ENCODE data around the gene CIB2.

CIB2 gene

DNA sequence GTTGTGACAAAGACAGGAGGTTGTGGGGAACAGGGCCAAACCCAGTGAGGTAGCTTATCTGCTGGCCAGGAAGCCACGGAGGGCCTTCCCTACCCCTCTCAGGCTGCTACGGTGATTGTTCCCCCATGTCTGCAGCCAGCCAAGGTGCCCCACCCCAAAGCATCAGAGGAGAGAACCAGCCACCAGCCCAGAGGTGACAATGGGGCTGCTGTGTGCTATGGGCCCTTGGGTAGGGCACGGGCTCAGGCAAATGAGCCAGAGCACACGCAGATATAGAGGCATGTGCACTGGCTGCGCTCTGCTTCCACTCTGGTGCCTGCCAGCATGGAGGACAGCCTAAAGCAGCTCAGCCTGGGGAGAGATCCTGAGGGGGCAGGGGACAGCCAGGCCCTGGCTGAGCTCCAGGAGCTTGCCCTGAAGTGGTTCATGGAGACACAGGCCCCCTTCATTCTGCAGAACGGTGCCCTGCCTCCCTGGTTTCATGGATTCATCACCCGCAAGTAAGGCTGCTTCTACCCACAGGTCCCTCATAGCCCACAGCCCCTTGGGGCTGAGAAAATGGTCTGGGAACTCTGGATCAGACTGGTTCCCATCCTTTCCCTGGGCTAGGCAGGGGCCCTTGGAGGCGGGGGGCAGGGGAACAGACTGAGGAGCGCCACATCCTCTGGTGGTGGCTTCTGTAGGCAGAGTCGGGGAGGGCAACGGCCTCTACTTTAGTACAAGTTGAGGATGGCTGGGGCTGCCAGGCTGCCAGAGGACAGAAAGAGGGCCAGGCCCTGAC lies 38.8 kb downstream of the CIB2 start, which contains the start of gene SH2D7:
SH2D7 (plus strand) TSS at position 301 of the 781 bp plus-strand sequence; CDS start at position 325, 24 bp downstream.
- no peak for DNase-seq
- H3K36me3 ChIP-seq, result no peaks in the 10 kb centered on the region
- H3K27me3 ChIP-seq (ENCODE audit: insufficient read depth, low read depth, severe bottlenecking), result no peaks in the 10 kb centered on the region
- no peak for TF ChIP-seq CTCF (IDR thresholded peaks at IDR 0.05; ENCODE audit: low read depth, low read length)
- no peak within 1 kb of the TSS for H3K4me3 ChIP-seq (ENCODE audit: low read depth, low read length)
- H3K9me3 ChIP-seq (ENCODE audit: severe bottlenecking), result no peaks in the 10 kb centered on the region
- no peak within 1 kb of the TSS for H3K27ac ChIP-seq

- Histone ChIP-seq H3K36me3 (no peaks in the 10 kb centered on the region), H3K9me3 (ENCODE audit: severe bottlenecking) (no peaks in the 10 kb centered on the region), H3K27me3 (ENCODE audit: insufficient read depth, low read depth, severe bottlenecking) (no peaks in the 10 kb centered on the region), H3K27ac (no peak overlapping the region), H3K4me3 (ENCODE audit: low read depth, low read length) (no peak overlapping the region)
- no peak for DNase-seq
- TF ChIP-seq CTCF (IDR thresholded peaks at IDR 0.05; ENCODE audit: low read depth, low read length), result no peak
These were observed 40.7 kb downstream of the CIB2 start for GRCh38 chr15:78090422-78091063.

- TF ChIP-seq CTCF (IDR thresholded peaks at IDR 0.05; ENCODE audit: low read depth, low read length), result no peak
- no peak overlapping the region for H3K27ac ChIP-seq
- no peaks in the 10 kb centered on the region for H3K27me3 ChIP-seq (ENCODE audit: insufficient read depth, low read depth, severe bottlenecking)
- no peaks in the 10 kb centered on the region for H3K36me3 ChIP-seq
- H3K9me3 ChIP-seq (ENCODE audit: severe bottlenecking), result no peaks in the 10 kb centered on the region
- H3K4me3 ChIP-seq (ENCODE audit: low read depth, low read length), result no peak overlapping the region
- DNase-seq, result no peak
These were observed 42.5 kb downstream of the CIB2 start for GRCh38 chr15:78088773-78089080.

GRCh38 chr15:78087951-78088772 lies 43.1 kb downstream of the CIB2 start:
- DNase-seq, result no peak
- TF ChIP-seq CTCF (IDR thresholded peaks at IDR 0.05; ENCODE audit: low read depth, low read length), result no peak
- Histone ChIP-seq H3K27me3 (ENCODE audit: insufficient read depth, low read depth, severe bottlenecking) (no peaks in the 10 kb centered on the region), H3K36me3 (no peaks in the 10 kb centered on the region), H3K4me3 (ENCODE audit: low read depth, low read length) (no peak overlapping the region), H3K27ac (no peak overlapping the region), H3K9me3 (ENCODE audit: severe bottlenecking) (no peaks in the 10 kb centered on the region)

GRCh38 chr15:78085928-78086327 lies 45.3 kb downstream of the CIB2 start:
- Histone ChIP-seq H3K9me3 (ENCODE audit: severe bottlenecking) (no peaks in the 10 kb centered on the region), H3K4me3 (ENCODE audit: low read depth, low read length) (no peak overlapping the region), H3K27ac (no peak overlapping the region), H3K27me3 (ENCODE audit: insufficient read depth, low read depth, severe bottlenecking) (no peaks in the 10 kb centered on the region), H3K36me3 (no peaks in the 10 kb centered on the region)
- no peak for TF ChIP-seq CTCF (IDR thresholded peaks at IDR 0.05; ENCODE audit: low read depth, low read length)
- DNase-seq, result no peak
